NCI-H748 (cell line): ENCODE data around the gene EFNA2.

Experiments used
- DNase-seq: peaks from one replicate; lab custom pipeline; 2025; ENCODE audit not compliant: unreplicated experiment; lab: John Stamatoyannopoulos, UW

EFNA2 gene

DNA sequence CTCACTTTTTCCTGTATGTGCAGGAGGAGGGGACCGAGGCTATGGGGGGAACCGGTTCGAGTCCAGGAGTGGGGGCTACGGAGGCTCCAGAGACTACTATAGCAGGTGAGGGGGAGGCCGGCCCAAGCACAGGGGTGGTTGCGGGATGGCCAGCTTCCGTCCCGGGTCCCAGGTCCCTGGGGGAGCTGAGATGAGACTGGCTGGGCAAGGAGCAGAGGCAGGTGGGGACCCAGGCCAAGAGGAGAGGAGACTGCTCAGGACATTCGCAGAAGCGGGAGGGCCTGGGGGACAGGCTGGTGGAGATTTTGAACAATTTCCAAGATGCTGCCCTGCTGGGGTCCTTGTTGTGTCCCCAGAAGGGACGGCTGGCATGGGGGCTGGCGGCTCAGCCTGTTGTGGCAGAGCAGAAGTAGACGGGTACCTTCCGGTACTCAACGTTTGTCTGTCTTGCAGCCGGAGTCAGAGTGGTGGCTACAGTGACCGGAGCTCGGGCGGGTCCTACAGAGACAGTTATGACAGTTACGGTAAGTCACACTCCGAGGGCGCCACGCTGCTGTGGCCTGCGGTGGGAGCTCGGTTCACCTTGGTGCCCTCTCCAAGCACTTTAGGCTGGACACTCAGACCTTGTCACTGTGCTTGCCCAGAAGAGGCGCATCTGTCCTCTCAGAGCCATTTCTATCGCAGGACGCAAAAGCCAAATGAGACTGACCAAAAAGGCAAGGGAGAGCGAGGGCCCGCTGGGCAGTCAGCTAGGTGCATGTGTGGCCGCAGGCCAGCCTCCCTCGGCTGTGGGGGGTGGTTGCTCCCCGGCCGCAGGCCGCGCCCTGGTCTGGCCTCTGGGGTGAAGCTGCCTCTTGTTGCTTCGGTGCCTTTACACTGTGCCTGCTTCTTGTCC, 13.9 kb upstream of the EFNA2 start:
- DNase-seq: no peak

DNA sequence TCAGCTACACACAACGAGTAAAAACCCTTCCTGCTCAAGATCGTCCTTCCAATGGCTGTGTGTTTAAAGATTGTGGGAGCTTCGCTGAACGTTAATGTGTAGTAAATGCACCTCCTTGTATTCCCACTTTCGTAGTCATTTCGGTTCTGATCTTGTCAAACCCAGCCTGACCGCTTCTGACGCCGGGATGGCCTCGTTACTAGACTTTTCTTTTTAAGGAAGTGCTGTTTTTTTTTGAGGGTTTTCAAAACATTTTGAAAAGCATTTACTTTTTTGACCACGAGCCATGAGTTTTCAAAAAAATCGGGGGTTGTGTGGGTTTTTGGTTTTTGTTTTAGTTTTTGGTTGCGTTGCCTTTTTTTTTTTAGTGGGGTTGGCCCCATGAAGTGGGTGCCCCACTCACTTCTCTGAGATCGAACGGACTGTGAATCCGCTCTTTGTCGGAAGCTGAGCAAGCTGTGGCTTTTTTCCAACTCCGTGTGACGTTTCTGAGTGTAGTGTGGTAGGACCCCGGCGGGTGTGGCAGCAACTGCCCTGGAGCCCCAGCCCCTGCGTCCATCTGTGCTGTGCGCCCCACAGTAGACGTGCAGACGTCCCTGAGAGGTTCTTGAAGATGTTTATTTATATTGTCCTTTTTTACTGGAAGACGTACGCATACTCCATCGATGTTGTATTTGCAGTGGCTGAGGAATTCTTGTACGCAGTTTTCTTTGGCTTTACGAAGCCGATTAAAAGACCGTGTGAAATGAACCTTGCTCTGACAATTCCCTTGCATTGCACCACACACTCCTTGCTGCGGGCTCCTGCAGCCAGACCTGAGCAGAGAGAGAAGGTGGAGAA, 13.0 kb upstream of the EFNA2 start:
- DNase-seq: no peak

DNA sequence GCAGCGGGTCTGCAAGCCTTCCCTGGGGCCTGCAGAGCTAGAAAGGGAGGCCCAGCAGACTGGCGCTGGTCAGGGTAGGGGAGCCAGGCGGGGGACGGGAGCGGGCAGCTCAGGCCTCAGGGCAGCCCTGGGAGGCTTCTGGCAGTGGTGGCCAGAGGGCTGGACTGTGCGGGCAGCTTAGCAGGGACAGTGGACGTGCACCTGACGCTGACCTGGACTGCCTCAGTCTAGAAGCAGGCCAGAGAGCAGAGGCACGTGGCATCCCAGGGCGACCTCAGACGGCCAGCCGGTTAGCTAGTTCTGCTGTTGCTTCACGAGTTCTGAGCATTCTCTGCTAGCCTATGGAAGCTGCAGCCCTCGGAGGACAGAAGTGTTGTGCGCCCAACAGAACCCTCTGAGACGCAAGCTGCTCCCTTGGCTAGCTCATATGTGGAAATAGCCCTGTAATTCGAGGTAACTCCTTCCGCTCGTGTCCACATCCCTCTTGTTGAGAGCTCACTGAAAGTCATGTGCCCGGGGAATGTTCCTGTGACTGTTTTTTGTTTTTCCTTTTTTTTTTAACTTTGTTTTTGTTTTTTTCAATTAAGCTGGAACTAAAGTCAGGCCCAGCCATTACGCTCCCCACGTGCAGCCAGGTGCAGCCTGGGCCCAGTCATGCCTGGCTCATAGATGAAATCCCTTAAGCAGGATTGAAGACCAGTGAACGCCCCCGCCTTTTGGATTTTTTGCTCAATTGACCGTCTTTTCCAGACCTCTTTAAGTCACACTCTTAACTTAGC, 12.2 kb upstream of the EFNA2 start:
- no peak for DNase-seq

DNA sequence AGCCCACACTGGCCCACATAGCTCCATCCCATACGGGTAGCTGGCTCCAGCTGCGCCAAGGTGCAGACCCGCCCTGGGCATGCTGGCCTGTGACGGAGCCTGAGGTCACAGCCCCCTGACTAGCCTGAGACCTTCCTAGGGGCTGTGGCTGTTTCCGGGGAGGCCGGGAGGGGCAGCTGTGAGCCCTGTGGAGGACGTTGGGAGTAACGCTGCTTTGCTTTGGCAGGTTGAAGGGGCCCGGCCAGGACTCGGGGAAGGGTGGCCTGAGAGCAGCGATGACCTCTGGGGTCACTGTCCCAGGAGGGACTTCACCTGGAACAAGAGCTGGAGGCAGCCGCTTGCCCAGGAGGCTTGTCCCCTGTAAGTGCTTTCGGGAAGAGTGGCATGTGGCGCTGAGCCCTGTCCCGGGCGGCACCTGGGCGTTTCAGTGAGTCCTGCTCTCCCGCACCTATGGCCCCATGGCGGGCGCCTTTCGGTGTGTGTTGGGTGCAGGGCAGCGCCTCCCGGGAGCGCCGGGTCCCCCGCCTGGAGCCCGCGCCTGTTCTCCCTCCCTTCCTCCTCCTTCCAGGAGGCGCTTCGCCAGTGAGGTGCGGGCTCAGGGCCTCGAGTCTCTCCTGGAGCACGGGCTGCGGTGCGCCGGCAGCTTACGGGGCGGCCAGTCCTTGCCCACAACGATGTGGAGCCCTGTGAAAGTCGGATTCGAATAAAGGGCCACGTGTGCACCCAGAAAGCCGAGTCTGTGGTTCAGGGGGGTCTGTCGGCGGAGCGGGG, 11.4 kb upstream of the EFNA2 start:
- DNase-seq: no peak

DNA sequence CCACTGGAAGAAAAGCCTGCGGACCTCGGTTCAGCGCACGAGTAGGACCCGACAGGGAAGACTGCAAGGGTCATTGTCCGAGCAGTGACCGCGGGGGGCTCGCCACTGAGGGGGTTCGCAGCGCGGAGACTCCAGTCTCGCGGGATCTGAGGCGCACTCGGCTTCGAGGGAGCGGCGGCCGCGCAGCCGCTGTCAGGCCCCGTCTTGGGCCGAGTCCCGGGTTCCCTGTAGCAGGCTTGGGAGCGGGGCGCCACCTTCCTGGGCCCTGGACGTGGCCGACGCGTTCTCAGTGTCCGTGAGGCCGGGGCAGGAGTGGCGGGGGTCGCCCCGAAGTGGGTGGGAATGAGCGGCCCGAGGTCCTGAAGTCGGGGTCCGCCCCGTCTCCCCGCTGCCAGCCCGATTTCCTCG, 10.8 kb upstream of the EFNA2 start:
- DNase-seq: peak; percentile 26

DNA sequence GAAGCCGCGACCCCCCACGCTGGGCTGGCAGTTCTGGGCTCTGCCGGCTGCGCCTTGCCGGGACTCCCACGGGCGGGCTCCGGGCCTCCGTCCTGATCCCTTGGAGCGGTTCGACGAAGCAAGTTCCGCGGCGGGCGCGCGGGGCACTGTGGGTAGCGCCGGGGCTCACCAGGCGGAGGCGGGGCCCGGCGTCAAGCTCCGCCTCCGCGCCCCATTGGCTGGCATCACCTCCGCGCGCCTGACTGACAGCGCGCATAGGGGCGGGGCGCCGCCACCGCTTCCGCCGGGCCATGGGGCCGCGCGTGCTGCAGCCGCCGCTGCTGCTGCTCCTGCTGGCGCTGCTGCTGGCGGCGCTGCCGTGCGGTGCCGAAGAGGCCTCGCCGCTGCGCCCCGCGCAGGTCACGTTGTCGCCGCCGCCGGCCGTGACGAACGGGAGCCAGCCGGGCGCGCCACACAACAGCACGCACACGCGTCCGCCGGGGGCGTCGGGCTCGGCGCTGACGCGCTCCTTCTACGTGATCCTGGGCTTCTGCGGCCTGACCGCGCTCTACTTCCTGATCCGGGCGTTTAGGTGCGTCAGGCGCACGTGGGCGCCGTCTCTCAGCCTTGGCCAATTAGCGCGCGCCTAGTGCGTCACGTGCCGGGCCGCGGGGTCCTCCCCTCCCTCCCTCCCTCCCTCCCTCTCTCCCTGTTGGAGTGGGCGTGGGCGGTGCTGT, 10.3 kb upstream of the EFNA2 start, which contains the start of gene FAM174C:
Gene FAM174C, plus strand, starts transcription at position 271 of the 716 bp plus-strand sequence. Its CDS starts 20 bp downstream, at position 291.
- DNase-seq: peak; percentile 95

DNA sequence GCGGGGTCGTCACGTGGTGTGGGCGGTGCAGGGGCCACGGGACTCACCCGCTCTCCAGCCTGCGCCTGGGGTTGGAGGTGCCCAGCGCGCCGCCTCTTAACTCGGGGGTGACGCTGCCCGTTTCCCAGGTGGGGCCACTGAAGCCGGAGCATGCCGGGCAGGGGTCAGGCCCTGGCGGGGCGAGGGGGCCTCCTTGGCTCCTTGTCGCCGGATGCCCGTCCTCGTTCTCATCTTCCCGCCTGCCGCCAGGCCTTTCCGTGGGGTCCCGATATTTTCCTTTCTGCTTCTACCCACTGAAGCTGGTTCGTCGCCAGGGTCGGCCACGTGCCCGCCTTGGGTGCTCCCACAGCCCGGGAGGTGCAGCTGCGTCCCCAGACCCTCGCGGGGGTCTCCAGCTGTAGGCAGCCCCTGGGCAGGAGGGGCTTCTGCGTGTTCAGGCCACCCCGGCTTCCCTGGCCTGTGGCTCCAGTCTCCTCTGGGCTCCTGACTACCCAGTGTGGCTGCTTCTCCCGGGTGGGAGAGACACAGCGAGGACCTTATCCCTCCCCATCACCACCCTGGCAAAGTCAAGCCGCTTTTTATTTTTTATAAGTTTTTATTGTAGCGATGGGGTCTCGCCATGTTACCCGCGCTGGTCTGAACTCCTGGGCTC, 9.6 kb upstream of the EFNA2 start:
- no peak for DNase-seq

DNA sequence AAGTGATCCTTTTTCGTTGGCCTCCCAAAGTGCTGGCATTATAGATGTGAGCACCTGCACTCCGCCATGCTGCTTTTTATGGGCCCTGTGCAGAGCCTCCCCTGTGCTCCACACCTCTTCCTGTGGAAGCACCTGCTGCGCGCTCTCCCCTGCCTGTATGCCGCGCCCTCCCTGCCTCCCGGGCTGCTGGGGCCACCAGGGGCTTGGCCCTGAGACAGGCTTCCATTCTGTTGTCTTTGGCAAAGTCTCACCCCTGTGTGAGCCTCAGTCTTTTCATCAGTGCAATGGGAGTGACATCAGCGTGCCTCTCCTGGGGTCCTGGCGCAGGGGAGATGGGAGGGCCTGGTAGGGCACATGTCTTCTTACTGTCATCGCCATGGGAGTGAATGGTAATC, 9.0 kb upstream of the EFNA2 start:
- peak; percentile 40 for DNase-seq

DNA sequence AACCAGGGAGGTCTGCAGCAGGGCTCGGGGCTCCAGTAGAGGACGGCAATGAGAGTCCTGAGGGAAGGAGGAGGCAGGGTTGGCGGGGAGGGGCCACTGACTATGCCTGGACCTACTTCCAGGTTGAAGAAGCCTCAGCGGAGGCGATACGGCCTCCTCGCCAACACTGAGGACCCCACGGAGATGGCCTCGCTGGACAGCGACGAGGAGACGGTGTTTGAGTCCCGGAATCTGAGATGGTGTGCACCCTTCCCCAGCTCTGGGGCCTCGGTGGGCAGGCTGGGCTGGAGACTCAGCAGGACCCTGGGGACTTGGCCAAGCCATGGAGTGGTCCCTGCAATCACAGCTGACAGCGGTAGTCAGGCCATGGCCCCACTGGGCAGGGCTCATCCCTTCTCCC, 8.6 kb upstream of the EFNA2 start:
- DNase-seq: no peak

DNA sequence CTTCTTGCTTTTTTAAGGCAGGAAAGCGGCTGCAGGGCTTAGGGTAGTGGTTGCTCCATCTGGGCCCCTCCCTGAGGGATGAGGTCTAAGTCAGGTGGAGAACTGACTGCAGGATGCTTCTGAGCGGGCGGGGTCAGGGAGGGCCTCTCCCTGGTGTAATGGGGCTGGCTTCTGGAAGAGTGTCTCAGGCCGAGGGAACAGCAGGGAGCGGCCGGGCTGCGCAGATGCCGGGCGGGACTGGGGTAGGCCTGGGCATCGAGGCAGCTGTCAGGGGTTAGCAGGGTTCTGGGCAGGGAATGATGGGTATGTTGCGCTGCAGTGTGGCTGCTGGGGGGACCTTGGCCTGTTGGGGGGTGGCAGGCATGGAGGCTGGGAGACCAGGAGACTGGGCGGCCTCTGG, 7.6 kb upstream of the EFNA2 start:
- no peak for DNase-seq

DNA sequence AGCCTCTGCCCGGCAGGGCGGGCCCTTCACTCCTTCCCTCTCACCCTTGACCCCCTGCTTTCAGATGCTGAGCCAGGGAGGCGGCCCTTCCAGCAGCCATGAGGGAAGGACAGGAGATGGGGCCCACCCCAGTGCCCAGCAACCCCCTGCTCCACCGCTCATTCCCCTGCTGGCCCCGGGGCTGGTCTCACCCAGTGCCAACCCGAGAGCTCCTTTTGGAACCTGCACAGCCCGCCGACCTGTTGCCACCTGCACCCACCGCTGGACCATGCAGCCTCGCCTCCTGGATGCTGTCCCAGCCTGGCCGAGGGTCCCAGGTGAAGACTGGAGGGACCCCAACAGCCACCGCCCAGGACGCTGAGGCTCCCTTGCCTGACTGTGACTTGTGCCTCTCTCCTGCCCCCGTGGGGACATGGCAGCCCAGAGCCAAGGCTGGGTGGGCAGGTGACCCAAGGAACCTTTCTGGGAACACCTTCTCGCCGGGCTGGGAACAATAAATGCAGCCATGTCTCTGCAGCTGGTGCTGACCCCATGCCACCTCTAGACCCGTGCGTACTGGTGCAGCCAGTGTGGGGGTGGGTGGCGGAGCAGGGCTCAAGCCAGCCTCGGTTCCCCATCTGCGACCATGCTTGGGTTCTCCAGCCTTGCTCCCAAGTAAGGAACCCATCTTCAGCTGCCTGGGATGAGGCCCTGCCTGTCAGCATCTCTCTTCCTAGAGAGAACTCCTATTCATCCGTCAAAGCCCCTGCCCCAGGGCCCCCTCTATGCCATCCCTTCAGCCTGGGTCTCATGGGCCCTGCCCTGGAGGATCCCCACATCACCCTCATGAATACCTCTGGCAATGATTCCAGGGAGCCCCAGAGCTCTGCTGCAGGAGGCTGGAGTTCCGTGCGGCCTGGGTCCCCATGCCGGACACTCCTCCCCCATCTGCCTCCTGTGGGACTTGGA, 6.7 kb upstream of the EFNA2 start:
- DNase-seq: no peak

DNA sequence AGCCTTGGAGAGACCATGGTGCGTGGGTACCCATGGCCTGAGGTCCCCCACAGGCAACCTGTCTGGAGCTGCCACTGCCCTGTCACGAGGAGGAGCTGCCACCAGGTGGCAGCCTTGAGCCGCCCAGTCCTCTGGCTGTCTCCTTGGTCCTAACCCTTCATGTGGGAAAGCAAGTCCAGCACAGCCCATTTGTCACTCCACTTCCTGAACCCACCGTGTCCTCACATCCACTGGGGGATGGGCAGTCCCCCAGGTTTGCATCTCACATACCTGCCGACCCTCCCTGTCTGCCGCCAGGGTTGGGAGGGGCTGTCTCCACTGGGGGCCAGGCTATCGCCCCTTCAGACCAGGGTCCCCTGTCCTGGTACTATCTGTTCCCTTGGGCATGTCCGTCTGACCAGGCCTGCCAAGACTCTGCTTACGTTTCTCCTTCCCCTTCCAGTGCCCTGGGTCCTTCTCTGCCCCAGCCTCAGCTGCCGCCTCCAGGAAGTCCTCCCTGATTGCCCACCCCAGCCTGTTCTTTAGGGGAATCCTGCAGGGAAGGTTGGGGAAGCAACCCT, 5.8 kb upstream of the EFNA2 start:
- DNase-seq: peak; percentile 67

DNA sequence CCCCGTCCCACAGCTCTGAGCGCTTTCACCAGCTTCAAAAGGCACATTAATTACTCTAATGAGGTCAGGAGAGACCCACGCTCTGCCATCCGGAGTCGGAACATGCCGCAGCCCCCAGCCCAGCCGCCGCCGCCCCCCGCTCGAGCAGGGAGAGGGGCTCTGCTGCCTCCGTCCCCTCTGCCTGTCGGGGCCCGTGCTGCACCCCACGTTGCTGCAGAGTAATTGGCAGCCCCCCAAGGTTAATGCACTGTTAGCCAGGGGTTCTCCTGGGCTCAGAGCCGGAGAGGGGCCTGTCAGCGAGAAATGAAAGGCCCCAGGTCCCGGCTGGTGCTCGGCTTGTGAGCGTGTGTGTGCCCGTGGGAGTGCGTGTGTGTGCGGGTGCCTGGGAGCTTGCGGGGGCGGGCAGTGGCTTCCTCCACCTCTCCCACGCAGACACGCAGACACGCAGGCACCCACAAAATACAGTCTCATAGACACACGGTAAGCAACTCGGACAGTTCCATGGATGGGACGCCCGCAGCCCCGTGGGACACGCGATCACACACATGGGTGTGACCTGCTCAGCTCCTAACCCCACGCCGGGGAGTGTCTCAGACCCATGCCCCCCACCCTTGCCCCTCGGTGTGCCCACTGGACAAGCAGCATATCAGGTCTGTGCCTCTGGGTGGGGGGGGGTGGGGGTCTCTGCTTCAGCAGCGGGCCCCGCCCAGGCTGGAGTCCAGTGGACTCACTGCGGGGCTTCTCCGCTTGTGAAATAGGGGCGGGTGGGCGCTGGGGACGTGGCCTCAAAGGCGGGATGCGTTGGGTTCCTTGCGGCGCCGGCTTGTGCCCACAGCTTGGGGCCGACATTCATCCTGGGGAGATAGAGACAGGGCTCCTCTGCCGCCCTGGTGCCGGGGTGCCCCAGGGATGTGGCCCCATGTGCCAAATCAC, 4.8 kb upstream of the EFNA2 start:
- no peak for DNase-seq

DNA sequence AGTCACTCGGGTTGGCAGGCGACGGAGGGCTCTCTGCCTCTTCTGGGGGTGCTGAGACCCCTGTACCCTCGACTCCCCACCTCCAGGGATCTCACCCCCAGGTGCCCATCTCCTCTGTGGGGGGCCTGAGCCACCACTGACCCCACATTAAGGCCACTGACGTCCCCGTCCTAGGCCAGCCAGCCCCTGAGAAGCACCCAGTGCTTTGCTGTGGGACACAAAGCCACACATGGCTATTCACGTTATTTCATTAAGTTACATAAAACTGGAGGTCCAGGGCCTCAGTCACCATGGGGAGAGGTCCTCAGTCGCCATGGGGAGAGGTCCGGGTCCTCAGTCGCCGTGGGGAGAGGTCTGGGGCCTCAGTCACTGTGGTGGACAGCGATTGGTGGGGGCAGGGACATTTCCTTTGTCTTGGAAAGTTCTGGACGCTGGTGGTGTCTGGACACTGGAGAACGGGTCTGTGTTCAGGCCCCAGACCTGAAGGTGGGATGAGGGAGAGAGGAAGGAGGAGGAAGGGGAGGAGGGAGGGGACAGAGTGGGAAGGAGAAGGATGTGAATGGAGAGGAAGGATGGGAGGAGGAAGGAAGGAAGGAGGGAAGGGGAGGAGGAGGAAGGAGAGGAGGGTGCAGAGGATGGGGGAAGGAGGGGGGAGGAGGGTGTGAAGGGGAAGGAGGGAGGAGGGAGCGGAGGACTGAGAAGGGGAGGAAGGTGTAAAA, 3.9 kb upstream of the EFNA2 start:
- no peak for DNase-seq

DNA sequence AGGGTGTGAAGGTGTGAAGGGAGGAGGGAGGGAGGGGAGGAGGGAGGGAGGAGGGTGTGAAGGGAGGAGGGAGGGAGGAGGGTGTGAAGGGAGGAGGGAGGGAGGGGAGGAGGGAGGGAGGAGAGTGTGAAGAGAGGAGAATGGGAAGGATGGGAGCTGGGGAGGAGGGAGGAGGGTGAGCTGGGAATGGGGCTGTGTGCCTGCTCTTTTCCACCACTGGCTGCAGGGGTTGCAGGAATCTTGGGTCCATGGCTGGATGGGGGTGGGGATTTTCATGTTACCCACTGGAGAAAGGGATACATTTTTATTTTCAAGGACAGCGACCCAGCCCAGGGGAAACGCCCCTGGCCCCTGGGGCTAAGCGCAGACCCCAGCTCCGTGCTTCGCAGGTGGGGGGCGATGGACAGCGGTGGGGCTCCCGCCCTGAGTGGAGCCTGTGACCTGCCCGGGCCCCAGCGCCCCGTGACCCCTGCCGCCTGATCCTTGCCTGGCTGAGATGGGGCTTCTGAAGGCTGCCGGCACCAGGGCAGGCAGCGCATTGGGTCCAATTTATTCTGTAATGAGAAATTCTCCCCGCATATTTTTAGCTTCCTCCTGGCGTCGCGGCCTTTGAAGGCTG, 3.0 kb upstream of the EFNA2 start:
- DNase-seq: no peak
